WERI-Rb-1 (cell line): Measurements from ENCODE around the gene DIAPH3.

Experiments used
- DNase-seq: peaks from one replicate; pipeline ENCODE4 v3.0.0-alpha.2; 2020
- H3K27ac ChIP-seq: fragments of 250-450 bp; sonication (Bioruptor Pico); 2 replicates; pipeline ENCODE4 v1.5.1; 2020; ENCODE audit warnings: mild to moderate bottlenecking, moderate library complexity
- H3K27me3 ChIP-seq: fragments of 250-450 bp; sonication (Bioruptor Pico); 2 replicates; pipeline ENCODE4 v1.5.1; 2021; ENCODE audit warnings: mild to moderate bottlenecking, low read depth, moderate library complexity; ENCODE audit not compliant: insufficient read depth, severe bottlenecking
- H3K36me3 ChIP-seq: fragments of 250-450 bp; sonication (Bioruptor Pico); 2 replicates; pipeline ENCODE4 v1.5.1; 2020; ENCODE audit warnings: mild to moderate bottlenecking, moderate library complexity
- H3K4me3 ChIP-seq: 2 replicates; pipeline ENCODE4 v1.5.1; 2011; ENCODE audit warnings: low read depth, mild to moderate bottlenecking, control low read depth, low read length
- H3K9me3 ChIP-seq: fragments of 250-450 bp; sonication (Bioruptor Pico); 2 replicates; pipeline ENCODE4 v1.5.1; 2021; ENCODE audit warnings: mild to moderate bottlenecking, moderate library complexity; ENCODE audit not compliant: severe bottlenecking
- CTCF ChIP-seq: IDR thresholded peaks from 2 replicates; pipeline ENCODE4 v1.5.1; 2011; ENCODE audit warnings: low read depth, mild to moderate bottlenecking, control low read depth, inconsistent platforms, low read length

Gene DIAPH3

GRCh38 chr13:60118696-60119400 lies 44.9 kb downstream of the DIAPH3 start:
- TF ChIP-seq CTCF, result no peak
- Histone ChIP-seq H3K9me3 (no peaks in the 10 kb centered on the region), H3K27ac (no peak overlapping the region), H3K4me3 (no peak overlapping the region), H3K36me3 (no peaks in the 10 kb centered on the region), H3K27me3 (no peaks in the 10 kb centered on the region)
- DNase-seq, result no peak

GRCh38 chr13:60114499-60115028 lies 49.2 kb downstream of the DIAPH3 start:
- no peak for DNase-seq

GRCh38 chr13:60112771-60113170 lies 51.0 kb downstream of the DIAPH3 start:
- Histone ChIP-seq H3K4me3 (no peak overlapping the region), H3K36me3 (no peaks in the 10 kb centered on the region), H3K27me3 (no peaks in the 10 kb centered on the region), H3K27ac (no peak overlapping the region), H3K9me3 (no peaks in the 10 kb centered on the region)
- no peak for TF ChIP-seq CTCF
- DNase-seq, result no peak

More at GRCh38 chr13:60114499-60115028, 49.2 kb downstream of the DIAPH3 start:
- no peak overlapping the region for H3K27ac ChIP-seq
- no peaks in the 10 kb centered on the region for H3K36me3 ChIP-seq
- H3K9me3 ChIP-seq, result no peaks in the 10 kb centered on the region
- no peaks in the 10 kb centered on the region for H3K27me3 ChIP-seq
- no peak for TF ChIP-seq CTCF
- no peak overlapping the region for H3K4me3 ChIP-seq

- no peak for DNase-seq
- TF ChIP-seq CTCF, result no peak
- Histone ChIP-seq H3K27me3 (no peaks in the 10 kb centered on the region), H3K9me3 (no peaks in the 10 kb centered on the region), H3K27ac (no peak overlapping the region), H3K4me3 (no peak overlapping the region), H3K36me3 (no peaks in the 10 kb centered on the region)
Measured at GRCh38 chr13:60111691-60112090, 52.0 kb downstream of the DIAPH3 start.

- Histone ChIP-seq H3K36me3 (no peaks in the 10 kb centered on the region), H3K27me3 (no peaks in the 10 kb centered on the region), H3K27ac (no peak overlapping the region), H3K4me3 (no peak overlapping the region), H3K9me3 (no peaks in the 10 kb centered on the region)
- no peak for DNase-seq
- TF ChIP-seq CTCF, result no peak
Measured at GRCh38 chr13:60109285-60109684, 54.4 kb downstream of the DIAPH3 start.

GRCh38 chr13:60108589-60108988 lies 55.1 kb downstream of the DIAPH3 start:
- H3K4me3 ChIP-seq, result no peak overlapping the region
- no peaks in the 10 kb centered on the region for H3K9me3 ChIP-seq
- no peaks in the 10 kb centered on the region for H3K36me3 ChIP-seq
- H3K27me3 ChIP-seq, result no peaks in the 10 kb centered on the region
- TF ChIP-seq CTCF, result no peak
- DNase-seq, result no peak
- no peak overlapping the region for H3K27ac ChIP-seq
